CD4-positive, alpha-beta T cell treated with Interleukin-4 for 4 hours (primary cell): ENCODE results near the gene TADA2B.
"Not testable (repeated sequence)": the region's sequence is repeated elsewhere in the genome, so short reads cannot be mapped to it uniquely, and the experiment has no call there.

Source experiments
- DNase-seq: peaks from one replicate; pipeline ENCODE4 v3.0.0-alpha.2; 2020

The TADA2B gene

GRCh38 chr4:7083597-7084563, 40.7 kb downstream of the TADA2B start:
- no peak for DNase-seq

DNA sequence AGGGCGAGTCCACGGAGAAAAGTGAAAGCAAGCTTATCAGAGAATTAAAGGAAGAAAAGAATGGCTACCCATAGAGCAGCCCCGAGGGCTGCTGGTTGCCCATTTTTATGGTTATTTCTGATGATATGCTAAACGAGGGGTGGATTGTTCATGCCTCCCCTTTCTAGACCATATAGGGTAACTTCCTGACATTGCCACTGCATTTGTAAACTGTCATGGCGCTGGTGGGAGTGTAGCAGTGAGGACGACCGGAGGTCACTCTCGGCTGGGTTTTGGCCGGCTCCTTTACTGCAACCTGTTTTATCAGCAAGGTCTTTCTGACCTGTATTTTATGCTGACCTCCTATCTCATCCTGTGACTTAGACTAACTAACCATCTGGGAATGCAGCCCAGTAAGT, 41.4 kb downstream of the TADA2B start:
- not testable (repeated sequence) for DNase-seq

DNA sequence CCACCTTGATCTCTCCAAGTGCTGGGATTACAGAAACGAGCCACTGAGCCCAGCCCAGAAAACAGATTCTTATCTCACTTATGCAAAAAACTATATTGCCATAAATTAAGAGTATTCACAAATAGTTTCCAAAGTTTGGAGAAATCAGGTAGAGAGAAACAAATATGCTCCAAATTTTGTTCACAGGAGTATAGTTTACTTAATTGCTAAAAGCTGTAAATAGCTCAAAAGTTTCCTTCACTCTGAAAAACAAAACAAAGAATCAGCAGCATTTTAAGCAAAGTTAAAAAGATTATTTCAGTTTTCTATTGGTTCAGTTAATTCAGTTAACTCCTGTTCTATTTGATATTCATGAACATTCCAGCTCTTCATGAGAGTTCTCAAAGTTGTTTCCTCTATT, 43.2 kb downstream of the TADA2B start:
- no peak for DNase-seq

DNA sequence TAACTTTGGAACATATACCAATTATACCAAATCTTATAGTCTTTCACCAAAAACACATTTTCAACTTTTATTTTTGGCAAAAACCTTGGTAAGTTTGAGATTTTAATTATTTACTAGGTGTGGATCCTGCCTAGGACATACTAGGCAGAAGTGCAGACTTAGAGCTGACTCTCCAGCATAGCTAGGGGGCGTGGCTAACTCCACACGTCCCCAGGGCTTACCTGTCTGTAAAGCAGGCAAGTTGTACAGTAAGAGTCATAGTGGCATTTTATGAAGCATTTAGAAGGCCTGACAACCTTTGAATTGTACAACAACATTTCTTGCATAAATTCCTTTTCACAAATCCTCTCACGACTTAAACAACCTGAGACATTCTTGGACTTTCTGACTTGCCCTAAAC, 43.9 kb downstream of the TADA2B start:
- no peak for DNase-seq

- DNase-seq, result no peak
These were observed 46.2 kb downstream of the TADA2B start for GRCh38 chr4:7089213-7089986.

DNA sequence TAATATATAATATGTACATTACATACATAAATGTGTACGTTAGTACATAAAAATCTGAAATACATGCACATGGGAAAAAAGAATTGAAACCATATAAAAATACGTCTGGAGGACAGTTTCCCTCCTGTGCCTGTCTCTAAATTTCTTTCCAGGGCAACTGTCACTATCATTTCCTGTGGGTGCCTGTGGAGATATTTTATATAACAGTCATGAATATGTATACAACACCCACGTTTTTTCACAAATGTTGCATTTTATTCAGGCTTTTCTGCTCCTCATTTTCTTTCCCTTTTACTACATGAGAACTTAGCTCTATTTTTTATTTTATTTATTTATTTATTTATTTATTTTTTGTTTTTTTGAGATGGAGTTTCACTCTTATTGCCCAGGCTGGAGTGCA, 48.9 kb downstream of the TADA2B start:
- no peak for DNase-seq

- no peak for DNase-seq
These were observed 51.7 kb downstream of the TADA2B start for GRCh38 chr4:7094916-7095315.

GRCh38 chr4:7095611-7096155, 52.5 kb downstream of the TADA2B start:
- DNase-seq, result no peak

- DNase-seq, result no peak
These were observed 53.1 kb downstream of the TADA2B start for GRCh38 chr4:7096236-7096635.

- DNase-seq, result peak; percentile 49
These were observed 58.7 kb downstream of the TADA2B start for GRCh38 chr4:7101692-7102515.

GRCh38 chr4:7102516-7102909, 59.3 kb downstream of the TADA2B start:
- not testable (repeated sequence) for DNase-seq

GRCh38 chr4:7103031-7103606, 59.9 kb downstream of the TADA2B start:
- peak; percentile 69 for DNase-seq

DNA sequence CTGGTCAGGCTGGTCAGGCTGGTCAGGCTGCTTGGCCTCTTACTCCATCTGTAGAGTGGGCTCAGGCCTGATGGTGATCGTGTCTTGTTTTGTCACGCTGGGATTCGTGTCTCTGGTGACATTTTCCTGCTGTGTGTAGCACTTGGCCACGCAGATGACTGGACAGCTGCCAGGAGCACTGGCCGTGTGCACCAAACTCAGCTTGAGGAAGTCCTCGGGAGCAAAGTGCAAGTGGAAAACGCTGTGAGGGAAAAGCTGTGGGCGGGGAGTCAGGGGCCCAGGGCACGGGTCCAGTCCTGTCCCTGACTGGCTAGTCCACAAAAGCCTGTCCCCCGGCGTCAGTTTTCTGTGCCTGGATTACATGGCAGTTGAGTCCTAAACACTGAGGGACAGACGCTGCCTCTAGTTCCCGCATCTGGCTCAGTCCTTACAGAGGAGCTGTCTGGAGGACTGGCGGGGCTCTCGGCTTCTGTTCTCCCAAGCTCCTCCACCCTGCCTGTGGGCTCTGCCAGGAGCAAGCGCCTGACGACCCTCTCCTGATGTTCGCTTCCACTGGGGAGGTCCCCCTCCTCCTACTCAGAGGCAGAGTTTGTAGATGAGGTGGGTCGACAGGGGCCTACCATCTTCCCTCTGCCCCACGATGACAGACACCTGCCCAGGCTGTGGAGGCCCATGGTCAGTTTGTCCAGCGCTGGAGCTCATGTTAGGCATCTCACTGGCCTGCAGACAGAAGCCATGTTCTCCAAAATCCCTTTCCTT, 60.6 kb downstream of the TADA2B start:
- DNase-seq, result no peak

- no peak for DNase-seq
These were observed 61.3 kb downstream of the TADA2B start for GRCh38 chr4:7104366-7105031.

DNA sequence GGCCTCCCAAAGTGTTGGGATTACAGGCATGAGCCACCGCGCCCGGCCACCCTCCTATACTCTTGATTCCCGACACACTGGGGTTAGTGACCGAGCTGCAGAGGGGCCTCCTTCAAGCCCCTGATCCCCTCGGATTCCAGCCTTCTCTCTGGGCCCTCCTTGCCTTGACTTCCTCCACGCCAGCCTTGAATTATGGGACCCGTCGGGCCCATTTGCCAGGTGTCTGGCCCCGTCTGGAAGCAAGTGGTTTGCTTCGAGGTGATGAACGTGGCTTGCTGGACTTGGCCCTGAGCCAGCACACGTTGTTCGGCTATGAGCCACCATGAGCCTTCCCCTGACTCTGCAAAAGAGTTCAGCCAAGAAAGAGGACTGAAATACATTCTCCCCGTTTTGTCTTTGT, 62.1 kb downstream of the TADA2B start:
- no peak for DNase-seq

DNA sequence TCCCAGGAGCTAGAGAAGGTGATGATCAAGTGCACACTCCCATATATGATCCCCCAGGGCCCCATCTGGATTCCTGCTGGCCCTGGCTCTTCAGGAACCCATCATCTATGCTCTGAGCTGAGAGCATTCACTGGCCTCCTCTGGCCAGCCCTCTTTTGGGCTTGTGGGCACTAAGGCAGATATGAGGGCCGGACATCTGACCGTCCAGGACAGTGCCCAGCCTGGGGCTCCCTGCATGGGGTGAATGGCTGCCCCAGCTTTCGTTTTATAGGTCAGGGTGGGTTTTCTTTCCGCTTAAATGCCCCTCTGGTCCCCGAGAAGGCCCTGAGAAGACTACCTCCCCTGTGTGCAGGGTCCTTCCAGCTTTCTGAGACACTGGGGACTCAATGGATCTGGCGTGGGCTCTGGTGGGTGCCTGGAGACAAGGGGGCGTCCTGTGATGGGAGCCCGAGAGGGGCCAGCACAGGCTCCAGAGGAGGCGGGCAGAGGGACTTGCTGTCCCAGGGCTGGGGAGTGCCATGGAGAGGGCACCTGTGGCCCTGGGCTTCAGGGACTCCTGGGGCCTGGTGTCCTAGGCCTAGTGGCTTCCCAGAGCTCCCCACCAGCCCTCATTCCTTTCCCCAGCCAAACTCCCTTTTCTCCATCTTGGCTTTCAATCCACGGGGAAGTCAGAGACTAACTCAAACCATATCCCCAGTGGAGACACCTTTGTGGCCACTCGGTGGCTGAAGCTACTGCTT, 64.2 kb downstream of the TADA2B start:
- DNase-seq, result no peak
